Right atrium auricular region (tissue), 2 donors: Measurements from ENCODE around the gene LDAF1. TPM values are rescaled to one million over a fixed set of nuclear protein-coding genes. Genes with fewer than 3 reads are reported as not detected.

Experiments used
- DNase-seq: peaks from one replicate; pipeline ENCODE4 v3.0.0-alpha.2; 2019; ENCODE audit warnings: low spot score
- H3K27ac ChIP-seq, 2 donors: fragments of 200-600 bp; sonication (generic); 1 replicate in 1 of 2; 2 replicates in 1 of 2; pipeline ENCODE4 v1.5.1; 2016 to 2019
- H3K27me3 ChIP-seq, 2 donors: fragments of 200-600 bp; sonication (generic); one replicate each; pipeline versions ENCODE4 v1.5.1 to v1.6.0; 2017 to 2019
- H3K36me3 ChIP-seq: fragments of 200-600 bp; sonication (generic); one replicate; pipeline ENCODE4 v1.5.1; 2016
- H3K4me1 ChIP-seq, 2 donors: fragments of 200-600 bp; sonication (generic); one replicate each; pipeline versions ENCODE4 v1.5.1 to v1.6.0; 2017 to 2019
- H3K4me3 ChIP-seq, 2 donors: fragments of 200-600 bp; sonication (generic); 1 replicate in 1 of 2; 2 replicates in 1 of 2; pipeline ENCODE4 v1.5.1; 2017 to 2019; ENCODE audit warnings: mild to moderate bottlenecking in 1 of 2, moderate library complexity in 1 of 2
- H3K9me3 ChIP-seq, 2 donors: fragments of 200-600 bp; sonication (generic); one replicate each; pipeline ENCODE4 v1.5.1; 2019
- CTCF ChIP-seq, 2 donors: fragments of 200-600 bp; sonication (generic); IDR thresholded peaks; one replicate each; pipeline ENCODE4 v1.5.1; 2019; ENCODE audit warnings: antibody characterized with exemption in 2 of 2
- total RNA-seq, 2 donors: library from RNA; depleted of rRNA; stranded (reverse); fragments of >200 nt; gene quantifications; one replicate each; pipeline ENCODE4 v1.1.0, GENCODE V29; 2016

LDAF1 gene
- total RNA-seq, 2 donors from 2014 or later: 81.8 to 110 TPM

- Histone ChIP-seq H3K9me3 (no peaks in the 10 kb centered on the region), H3K27me3 (no peaks in the 10 kb centered on the region), H3K4me1 (no peaks in the 10 kb centered on the region), H3K27ac (peak overlapping the region in 1 of 2 donors; percentile 33), H3K4me3 (no peak overlapping the region), H3K36me3 (peaks cover 69% of the 10 kb centered on the region)
- TF ChIP-seq CTCF (IDR thresholded peaks at IDR 0.05): no peak
- DNase-seq: no peak
Measured at GRCh38 chr16:21179983-21180365, 21.5 kb downstream of the LDAF1 start.

DNA sequence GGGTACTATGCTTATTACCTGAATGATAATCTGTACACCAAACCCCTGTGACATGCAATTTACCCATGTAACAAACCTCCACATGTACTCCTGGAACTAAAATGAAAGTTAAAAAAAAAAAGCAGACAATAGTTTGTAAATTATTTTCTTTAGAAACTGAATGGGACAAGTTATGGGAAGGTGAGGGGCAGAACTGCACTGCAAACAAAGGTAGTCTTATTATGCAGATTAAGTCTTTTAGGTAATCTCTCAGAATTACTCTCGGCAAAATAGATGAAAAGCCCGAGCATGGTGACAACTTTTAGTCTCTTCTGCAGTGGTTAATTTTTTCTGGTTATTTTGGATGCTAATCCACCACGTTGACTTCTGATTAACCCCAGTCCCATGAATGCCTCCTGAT, 25.5 kb downstream of the LDAF1 start:
- peaks cover 37% of the 10 kb centered on the region for H3K36me3 ChIP-seq
- H3K4me3 ChIP-seq: no peak overlapping the region
- H3K27me3 ChIP-seq: no peaks in the 10 kb centered on the region
- TF ChIP-seq CTCF (IDR thresholded peaks at IDR 0.05): no peak
- H3K27ac ChIP-seq: no peak overlapping the region
- H3K9me3 ChIP-seq: no peaks in the 10 kb centered on the region
- peaks cover 0 to 6% of the 10 kb centered on the region in 2 donors for H3K4me1 ChIP-seq
- no peak for DNase-seq

DNA sequence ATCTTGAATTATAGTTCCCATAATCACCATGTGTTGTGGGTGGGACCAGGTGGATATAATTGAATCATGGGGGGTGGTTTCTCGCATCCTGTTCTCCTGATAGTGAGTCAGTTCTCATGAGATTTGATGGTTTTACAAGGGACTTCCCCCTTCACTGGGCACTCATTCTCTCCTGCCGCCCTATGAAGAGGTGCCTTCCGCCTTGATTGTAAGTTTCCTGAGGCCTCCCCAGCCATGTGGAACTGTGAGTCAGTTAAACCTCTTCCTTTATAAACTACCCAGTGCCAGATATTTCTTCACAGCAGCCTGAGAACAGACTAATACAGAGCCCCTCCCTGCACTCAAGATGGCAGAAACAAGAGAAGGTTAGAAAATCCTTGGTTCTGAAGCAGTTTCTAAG, 26.4 kb downstream of the LDAF1 start:
- no peaks in the 10 kb centered on the region for H3K27me3 ChIP-seq
- H3K27ac ChIP-seq: no peak overlapping the region
- no peaks in the 10 kb centered on the region for H3K9me3 ChIP-seq
- H3K4me1 ChIP-seq: peaks cover 0 to 6% of the 10 kb centered on the region in 2 donors
- no peak overlapping the region for H3K4me3 ChIP-seq
- DNase-seq: no peak
- TF ChIP-seq CTCF (IDR thresholded peaks at IDR 0.05): no peak
- H3K36me3 ChIP-seq: peaks cover 28% of the 10 kb centered on the region

DNA sequence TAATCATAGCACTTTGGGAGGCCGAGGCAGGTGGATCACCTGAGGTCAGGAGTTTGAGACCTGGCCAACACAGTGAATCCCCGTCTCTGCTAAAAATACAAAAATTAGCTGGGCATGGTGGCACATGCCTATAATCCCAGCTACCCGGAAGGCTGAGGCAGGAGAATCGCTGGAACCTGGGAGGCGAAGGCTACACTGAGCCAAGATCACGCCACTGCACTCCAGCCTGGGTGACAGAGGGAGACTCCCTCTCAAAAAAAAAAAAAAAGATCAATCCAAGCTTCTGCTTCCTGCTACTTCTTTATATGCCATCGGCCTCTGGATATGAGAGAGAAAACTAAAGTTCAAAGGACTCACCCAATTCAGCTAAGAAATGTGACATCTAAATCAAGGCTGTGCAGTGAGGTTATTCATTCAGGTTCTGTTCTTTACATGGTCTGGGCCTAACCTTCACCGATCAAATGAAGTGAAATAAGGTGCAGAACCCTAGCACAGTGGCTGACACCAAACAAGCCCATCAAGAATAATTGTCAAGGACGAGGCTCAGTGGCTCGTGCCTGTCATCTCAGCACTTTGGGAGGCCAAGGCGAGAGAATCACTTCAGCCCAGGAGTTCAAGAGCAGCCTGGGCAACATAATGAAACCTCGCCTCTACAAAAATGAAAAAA, 27.3 kb downstream of the LDAF1 start:
- Histone ChIP-seq H3K4me3 (no peak overlapping the region), H3K27ac (no peak overlapping the region), H3K36me3 (peaks cover 20% of the 10 kb centered on the region), H3K27me3 (no peaks in the 10 kb centered on the region), H3K9me3 (no peaks in the 10 kb centered on the region), H3K4me1 (peaks cover 0 to 6% of the 10 kb centered on the region in 2 donors)
- no peak for TF ChIP-seq CTCF (IDR thresholded peaks at IDR 0.05)
- DNase-seq: no peak

DNA sequence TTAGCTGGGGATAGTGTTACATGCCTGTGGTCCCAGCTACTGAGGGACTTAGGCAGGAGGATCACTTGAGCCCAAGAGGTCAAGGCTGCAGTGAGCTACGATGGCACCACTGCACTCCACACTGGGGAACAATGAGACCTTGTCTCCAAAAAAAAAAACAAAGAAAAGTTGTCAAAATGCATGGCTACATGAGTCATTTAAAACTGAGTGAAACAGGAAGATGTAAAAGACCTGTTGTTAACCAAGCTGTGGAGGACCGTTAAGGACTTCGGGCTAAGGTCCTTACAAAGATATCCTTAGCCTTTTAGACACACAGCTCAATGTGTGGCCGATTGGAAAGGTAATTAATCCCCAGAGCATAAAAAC, 27.8 kb downstream of the LDAF1 start:
- no peak for TF ChIP-seq CTCF (IDR thresholded peaks at IDR 0.05)

DNA sequence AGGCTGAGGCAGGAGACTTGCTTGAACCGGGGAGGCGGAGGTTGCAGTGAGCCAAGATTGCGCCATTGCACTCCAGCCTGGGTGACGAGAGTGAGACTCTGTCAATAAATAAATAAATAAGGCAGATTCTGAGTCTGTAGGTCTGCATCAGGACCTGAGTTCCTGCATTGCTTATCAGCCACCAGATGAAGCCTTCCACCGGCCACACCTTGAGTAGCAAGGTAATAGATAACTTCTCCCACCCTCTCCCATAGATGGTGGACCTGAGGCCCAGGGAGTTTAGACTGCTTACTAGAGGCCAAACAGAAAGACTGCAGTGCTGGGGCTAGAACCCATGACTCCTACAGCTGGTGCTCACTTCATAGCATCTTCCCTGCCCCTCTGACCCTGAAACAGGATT, 30.8 kb downstream of the LDAF1 start:
- H3K4me3 ChIP-seq: no peak overlapping the region
- TF ChIP-seq CTCF (IDR thresholded peaks at IDR 0.05): no peak
- DNase-seq: no peak
- no peaks in the 10 kb centered on the region for H3K9me3 ChIP-seq
- no peaks in the 10 kb centered on the region for H3K36me3 ChIP-seq
- H3K27ac ChIP-seq: no peak overlapping the region
- peaks cover 0 to 6% of the 10 kb centered on the region in 2 donors for H3K4me1 ChIP-seq
- no peaks in the 10 kb centered on the region for H3K27me3 ChIP-seq

More for the DNA sequence above, 27.8 kb downstream of the LDAF1 start:
- no peaks in the 10 kb centered on the region for H3K27me3 ChIP-seq
- no peak overlapping the region for H3K4me3 ChIP-seq
- H3K36me3 ChIP-seq: peaks cover 15% of the 10 kb centered on the region
- no peak overlapping the region for H3K27ac ChIP-seq
- peaks cover 0 to 6% of the 10 kb centered on the region in 2 donors for H3K4me1 ChIP-seq
- no peaks in the 10 kb centered on the region for H3K9me3 ChIP-seq
- DNase-seq: no peak
